ENCODE data around the gene MBNL2.

DNA sequence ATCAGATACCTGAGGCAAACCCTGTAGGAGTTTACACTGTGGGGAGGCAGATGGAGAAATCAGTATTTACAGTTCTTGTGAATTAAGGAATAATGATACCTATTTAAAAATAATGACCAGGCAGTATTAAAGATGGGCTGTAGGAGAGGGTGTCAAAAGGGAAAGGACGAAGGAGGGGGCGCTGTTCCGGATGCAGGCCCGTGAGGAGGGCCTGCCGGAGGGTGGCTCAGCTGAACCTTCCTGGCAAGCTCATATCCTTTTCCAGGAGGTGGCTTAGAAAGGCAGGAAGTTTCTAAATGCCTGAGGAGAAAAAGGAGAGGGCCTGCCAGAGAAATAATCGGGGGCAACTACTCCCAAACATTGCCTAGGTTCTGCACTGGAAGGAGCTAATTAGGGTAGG is 46.6 kb downstream of the MBNL2 start:
- TF ChIP-seq CTCF (IDR thresholded peaks at IDR 0.05) (peak in 1 of 4 experiments; percentile 29), POLR2AphosphoS5 (IDR thresholded peaks at IDR 0.05) (peak; percentile 10), POLR2A (IDR thresholded peaks at IDR 0.05) (no peak)
